ENCODE data around the gene KLHL22.
"Not testable (repeated sequence)": the region's sequence is repeated elsewhere in the genome, so short reads cannot be mapped to it uniquely, and the experiment has no call there.

Gene KLHL22

DNA sequence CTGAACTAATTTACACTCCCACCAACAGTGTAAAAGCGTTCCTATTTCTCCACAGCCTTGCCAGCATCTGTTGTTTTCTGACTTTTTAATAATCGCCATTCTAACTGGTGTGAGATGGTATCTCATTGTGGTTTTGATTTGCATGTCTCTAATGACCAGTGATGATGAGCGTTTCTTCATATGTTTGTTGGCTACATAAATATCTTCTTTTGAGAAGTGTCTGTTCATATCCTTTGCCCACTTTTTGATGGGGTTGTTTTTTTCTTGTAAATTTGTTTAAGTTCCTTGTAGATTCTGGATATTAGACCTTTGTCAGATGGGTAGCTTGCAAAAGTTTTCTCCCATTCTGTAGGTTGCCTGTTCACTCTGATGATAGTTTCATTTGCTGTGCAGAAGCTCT lies 79.9 kb downstream of the KLHL22 start:
- not testable (repeated sequence) for DNase-seq

DNA sequence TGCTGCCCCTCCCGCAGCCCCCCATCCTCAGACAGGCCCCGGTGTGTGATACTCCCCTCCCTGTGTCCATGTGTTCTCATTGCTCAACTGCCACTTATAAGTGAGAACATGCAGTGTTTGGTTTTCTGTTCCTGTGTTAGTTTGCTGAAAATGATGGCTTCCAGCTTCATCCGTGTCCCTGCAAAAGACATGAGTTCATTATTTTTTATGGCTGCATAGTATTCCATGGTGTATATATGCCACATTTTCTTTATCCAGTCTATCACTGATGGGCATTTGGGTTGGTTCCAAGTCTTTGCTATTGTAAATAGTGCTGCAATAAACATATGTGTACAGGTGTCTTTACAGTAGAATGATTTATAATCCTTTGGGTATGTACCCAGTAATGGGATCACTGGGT lies 80.4 kb downstream of the KLHL22 start:
- not testable (repeated sequence) for DNase-seq

DNA sequence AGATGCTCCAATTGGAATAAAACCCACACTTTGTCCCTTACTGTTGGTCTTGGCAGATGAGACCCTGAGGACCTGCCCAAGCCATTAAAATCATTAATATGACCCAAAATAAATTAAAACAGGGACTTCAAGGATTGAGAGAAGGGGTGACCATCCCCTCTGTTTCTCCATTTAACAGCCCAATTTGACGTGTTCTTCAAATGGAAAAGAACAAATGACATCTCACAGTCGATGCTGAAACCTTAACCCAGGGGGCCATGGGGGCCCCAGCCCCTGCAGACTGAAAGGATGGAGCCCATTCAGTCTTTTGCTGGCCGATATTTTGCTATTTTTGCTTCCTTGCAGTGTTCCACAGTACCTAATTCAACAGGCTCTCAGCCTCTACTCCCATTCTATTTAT lies 81.1 kb downstream of the KLHL22 start:
- no peak for DNase-seq

DNA sequence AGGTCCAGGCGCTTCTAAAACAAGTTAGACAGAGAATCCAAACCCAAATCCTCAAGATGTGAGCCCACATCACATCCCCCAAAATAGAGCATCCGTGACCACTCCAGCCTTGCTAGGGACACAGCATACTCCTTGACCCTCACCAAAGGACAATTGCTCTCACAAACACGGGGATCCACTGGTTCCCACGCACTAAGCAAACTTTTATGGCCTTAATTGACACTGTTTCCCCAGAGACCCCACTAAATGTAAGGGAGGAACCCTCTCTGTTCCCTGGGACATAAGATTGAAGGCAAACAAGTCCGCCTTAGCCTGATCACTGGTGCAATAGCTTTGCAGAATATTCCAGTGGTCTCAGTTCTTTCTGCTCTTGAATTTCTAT lies 81.5 kb downstream of the KLHL22 start:
- no peak for DNase-seq

DNA sequence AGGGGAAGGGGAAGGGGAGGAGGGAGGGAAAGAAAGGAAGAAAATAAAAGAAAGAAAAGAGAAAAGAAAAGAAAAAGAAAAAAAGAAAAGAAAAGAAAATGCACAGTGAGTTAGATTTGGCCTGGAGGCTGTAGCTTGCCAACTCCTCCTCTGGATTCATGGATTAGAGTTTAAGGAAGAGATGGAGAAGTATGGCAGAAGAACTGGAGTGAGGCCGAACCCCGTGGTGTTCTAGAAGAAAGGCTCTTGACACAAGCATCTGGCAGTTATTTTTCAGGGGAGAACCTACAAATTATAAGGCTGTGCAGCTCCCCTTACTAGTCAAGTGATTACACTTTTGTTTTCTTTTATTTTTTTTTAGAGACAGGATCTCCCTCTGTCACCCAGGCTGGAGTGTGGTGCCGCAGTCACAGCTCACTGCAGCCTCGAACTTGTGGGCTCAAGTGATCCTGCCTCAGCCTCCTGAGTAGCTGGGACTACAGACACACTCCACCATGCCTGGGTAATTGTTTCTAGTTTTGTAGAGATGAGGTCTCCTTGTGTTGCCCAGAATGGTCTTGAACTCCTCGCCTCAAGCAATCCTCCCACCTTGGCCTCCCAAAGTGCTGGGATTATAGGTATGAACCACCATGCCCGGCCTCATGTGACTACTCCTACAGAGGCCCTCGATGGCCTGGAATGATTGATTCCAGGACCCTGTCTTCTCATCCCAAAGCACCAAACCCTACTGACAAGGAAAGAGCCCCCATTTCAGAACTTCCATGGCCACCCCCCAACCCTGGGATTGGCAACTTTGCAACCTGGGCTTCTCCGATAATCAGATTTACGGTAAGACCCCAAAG lies 82.2 kb downstream of the KLHL22 start:
- no peak for DNase-seq

DNA sequence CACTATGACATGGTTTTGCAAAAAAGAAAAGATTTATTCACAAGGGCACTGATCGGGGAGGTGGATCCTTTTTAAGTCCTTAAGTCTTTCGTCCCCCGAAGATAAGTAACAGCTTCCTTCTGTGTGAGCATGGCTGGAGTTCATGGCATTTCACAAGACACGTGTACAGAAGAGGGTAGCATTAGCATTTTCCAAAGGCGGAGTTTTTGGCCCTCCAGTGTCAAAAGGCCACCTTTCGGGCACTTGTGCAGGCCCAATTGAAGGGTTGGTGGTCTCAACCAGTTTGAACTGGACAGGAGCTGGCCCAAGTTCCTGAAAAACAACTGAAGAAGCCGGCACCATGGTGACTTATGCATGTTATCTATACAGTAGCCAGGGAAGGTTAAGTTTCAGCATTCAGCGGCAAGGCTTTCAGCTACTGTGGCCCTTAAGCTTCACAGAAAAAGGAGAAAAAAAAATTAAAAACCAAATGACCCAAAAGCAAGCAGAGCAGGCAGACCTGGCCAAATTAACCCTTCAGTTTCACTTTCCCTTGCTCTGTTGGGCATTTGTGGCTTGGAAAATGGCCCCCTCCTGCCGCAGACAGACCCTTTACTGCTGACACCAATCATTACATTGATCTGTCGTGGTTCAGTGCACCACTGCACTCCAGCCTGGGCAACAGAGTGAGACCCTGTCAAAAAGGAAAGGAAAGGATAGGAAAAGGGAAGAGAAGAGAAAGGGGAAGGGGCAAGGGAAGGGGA lies 83.0 kb downstream of the KLHL22 start:
- DNase-seq = no peak

DNA sequence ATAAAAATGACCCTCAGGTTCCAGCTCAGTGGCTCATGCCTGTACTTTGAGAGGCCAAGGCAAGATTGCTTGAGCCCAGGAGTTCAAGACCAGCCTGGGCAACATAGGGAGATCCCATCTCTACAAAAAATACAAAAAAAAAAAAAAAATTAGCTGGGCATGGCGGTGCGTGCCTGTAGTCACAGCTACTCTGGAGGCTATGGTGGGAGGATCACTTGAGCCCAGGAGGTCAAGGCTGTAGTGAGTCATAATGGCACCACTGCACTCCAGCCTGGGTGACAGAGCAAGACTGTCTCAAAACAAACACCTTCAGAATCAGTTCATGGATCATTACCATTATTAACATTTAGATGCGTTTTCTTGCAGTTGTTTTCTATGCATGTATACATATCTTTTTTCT lies 86.2 kb downstream of the KLHL22 start:
- DNase-seq = not testable (repeated sequence)

DNA sequence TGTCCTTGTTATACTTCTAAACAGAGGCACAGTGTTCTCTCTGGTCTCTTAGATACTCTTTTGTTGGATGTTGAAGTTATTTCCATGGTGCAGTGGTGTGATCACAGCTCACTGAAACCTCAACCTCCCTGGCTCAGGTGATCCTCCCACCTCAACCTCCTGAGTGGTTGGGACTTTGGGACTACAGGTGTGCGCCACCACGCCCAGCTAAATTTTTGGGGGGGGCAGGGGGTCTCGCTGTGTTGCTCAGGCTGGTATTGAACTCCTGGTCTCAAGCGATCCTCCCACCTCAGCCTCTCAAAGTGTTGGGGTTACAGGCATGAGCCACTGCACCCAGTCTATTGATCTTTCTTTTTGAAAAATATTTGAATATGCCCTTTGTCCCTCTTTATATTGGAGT lies 86.7 kb downstream of the KLHL22 start:
- no peak for DNase-seq

DNA sequence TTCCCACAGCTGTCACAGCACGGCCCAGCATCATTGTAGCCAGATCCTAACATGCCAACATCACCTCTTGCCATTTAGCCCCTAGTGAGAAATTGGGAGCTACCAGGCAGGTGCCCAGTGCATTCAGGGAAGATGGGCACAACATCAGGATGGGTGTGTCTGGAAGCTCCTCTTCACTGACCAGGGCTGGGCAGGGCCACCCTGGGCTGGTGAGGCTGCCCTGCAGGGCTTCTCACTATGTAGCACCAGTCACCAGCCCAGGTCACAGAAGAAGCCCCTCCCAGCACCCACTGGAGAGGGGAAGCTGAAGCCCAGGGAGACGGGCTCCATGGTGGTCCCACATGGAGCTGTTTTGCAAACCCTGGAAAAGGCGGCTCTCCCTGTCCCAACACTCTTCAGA lies 87.8 kb downstream of the KLHL22 start:
- no peak for DNase-seq

DNA sequence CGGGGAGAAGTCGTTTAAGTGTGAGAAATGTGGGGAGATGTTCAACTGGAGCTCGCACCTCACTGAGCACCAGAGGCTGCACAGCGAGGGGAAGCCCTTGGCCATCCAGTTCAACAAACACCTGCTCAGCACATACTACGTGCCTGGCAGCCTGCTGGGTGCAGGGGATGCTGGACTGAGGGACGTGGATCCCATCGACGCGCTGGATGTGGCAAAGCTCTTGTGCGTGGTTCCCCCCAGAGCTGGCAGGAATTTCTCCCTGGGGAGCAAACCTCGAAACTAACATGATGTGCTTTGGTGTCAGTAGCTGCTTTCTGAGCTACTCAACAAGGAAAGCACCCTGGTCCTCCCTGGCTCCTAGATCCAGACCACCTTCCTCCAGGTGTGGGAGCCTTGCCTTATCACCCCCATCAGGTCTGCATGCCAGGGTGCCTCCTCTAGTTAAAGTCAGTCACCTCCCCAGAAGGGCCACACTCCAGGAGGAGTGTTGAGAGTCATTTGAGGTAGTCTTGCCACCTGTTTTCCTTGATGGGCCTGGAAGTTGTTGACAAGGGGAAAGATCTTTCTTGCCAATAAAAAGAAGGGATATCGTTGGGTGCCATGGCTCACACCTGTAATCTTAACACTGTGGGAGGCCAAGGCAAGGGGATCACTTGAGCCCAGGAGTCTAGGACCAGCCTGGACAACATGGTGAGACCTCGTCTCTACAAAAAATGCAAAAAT lies 88.7 kb downstream of the KLHL22 start:
- no peak for DNase-seq

DNA sequence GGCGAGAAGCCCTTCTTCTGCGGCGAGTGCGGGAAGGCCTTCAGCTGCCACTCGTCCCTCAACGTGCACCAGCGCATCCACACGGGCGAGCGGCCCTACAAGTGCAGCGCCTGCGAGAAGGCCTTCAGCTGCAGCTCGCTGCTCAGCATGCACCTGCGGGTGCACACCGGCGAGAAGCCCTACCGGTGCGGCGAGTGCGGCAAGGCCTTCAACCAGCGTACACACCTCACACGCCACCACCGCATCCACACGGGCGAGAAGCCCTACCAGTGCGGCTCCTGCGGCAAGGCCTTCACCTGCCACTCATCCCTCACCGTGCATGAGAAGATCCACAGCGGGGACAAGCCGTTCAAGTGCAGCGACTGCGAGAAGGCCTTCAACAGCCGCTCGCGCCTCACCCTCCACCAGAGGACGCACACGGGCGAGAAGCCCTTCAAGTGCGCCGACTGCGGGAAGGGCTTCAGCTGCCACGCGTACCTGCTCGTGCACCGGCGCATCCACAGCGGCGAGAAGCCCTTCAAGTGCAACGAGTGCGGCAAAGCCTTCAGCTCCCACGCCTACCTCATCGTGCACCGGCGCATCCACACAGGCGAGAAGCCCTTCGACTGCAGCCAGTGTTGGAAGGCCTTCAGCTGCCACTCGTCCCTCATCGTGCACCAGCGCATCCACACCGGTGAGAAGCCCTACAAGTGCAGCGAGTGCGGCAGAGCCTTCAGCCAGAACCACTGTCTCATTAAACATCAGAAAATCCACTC lies 89.5 kb downstream of the KLHL22 start:
- DNase-seq = no peak

DNA sequence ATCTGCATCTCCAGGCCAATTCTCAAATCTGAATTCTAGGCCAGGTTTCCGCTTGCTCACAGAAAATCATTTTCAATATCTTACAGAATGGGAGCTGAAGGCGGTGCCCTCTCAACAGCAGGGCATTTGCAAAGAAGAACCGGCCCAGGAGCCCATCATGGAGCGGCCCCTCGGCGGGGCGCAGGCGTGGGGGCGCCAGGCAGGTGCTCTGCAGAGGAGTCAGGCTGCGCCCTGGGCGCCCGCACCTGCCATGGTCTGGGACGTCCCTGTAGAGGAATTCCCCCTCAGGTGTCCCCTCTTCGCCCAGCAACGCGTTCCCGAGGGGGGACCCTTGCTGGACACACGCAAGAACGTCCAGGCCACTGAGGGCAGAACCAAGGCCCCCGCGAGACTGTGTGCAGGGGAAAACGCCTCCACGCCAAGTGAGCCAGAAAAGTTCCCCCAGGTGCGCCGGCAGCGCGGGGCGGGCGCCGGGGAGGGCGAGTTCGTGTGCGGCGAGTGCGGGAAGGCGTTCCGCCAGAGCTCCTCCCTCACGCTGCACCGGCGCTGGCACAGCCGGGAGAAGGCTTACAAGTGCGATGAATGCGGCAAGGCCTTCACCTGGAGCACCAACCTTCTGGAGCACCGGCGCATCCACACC lies 90.2 kb downstream of the KLHL22 start:
- DNase-seq = no peak

DNA sequence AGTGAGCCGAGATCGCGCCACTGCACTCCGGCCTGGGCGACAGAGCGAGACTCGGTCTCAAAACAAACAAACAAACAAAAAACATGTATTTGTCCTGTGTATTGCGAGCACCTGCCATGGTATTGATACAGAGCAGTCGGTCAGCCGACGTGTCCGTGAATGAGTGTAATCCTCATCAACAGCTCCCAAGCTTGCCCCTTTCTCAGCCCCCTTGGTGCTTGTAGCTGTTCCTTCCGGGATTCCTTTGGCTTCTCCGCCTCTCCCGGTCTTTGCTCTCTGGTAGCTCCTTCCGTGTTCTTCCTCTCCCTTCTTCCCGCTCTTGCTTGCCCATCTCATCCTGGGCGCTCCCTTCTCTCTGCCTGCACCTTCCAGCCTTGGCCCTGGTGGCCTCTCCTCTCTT lies 90.7 kb downstream of the KLHL22 start:
- no peak for DNase-seq

DNA sequence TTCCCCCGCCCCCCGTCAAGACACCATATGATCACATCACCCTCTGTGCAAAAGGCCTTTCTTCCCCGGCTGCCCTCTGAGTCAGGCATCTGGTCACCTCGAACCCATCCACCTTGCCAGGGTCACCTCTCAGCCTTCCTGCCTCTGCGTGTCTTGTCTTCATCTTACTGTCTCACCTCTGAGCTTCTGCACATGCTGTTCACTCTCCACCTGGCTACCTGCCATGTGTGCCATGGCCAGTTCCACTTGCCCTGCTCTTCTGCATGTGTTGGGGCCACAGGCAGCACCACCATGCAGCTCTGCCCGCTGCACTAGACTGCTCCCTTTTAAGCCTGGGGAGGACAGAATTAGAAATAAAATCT lies 91.8 kb downstream of the KLHL22 start:
- DNase-seq = no peak

DNA sequence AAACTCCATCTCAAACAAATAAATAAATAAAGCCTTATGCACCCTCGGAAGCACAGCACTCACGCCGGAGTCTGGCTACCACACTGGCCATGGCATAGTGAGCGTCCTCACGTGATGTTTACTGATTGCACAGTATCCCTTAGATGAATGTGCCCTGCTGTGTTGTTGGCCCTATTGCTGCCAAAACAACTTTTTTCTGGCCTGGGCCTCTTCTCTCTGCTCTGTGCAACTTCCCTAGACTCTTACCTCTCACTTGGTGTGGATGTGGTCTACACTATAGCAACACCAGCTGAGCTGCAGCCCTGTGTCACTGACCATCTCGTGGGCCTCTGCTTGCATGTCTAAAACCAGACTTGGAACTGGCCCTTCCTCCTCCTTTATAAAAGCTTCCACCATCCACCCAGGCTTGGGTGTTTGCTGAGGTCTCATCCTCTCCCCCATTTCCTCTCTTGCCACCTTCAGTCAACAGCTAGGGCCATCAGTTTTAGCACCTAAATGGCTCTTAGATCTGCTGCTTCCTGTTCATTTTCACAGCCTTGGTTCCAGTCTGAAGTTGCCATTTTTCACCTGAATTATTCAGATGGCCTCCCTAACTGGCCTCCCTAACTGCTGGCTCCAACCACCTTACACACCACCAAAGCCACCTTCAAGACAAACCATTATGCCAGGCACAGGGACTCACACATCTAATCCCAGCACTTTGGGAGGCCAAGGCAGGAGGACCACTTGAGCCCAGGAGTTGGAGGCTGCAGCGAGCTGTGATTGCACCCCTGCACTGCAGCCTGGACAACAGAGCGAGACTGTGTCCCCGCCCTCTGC lies 92.4 kb downstream of the KLHL22 start:
- DNase-seq = no peak

DNA sequence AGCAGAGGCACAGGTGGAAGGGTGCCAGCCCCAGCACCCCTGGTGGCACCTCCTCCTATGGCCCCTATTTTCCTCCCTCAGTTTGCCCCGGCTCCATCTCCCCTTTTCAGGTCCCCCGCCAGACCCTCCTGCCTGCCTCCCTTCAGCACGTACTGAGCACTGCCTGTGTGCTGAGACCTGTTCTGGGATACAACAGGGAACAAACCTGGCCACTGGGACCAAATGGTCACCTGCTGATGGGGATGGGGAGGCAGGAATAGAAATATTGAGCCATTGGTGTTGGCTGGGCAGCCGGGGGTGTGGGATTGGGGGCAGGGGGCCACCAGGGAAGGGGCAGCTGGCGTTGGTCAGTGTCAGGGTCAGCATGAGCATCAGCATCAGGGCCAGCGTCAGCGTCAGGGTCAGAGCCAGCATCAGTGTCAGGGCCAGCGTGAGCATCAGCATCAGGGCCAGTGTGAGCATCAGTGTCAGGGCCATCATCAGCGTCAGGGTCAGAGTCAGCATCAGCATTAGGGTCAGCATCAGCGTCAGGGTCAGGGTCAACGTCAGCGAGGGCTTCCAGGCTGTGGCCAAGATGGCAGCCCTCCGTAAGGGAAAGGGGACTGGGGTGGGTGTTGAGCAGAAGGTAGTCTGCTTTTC lies 94.1 kb downstream of the KLHL22 start:
- DNase-seq = no peak

DNA sequence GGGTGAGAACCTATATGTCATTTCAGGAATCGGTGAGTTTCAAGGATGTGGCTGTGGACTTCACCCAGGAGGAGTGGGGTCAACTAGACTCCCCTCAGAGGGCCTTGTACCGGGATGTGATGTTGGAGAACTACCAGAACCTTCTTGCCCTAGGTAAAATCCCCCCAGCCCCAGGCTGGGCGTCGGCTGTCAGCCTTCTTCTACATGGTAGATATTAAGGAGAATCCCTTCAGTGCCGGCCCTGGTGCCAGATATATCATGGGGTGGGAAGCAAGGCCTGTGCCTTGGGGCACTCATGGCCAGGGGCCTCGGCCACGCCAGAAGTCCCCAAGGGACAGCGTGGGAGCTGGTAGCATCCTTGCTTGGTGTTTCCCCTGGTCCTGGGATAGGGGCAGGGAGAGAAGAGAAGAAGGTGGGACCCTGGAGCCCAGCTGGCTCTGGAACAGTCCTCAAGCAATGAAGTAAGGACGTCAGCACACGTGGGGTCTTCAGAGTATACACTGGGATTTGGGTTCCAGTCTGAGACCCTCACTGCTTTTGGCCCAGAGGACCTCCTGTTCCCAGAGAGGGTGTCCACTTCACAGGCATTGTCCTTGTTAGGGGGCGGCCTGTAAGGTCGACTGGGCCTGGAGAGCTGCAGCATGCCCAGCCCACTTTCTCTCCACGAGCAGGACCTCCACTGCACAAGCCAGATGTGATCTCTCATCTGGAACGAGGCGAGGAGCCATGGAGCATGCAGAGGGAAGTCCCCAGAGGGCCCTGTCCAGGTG lies 94.8 kb downstream of the KLHL22 start:
- no peak for DNase-seq

DNA sequence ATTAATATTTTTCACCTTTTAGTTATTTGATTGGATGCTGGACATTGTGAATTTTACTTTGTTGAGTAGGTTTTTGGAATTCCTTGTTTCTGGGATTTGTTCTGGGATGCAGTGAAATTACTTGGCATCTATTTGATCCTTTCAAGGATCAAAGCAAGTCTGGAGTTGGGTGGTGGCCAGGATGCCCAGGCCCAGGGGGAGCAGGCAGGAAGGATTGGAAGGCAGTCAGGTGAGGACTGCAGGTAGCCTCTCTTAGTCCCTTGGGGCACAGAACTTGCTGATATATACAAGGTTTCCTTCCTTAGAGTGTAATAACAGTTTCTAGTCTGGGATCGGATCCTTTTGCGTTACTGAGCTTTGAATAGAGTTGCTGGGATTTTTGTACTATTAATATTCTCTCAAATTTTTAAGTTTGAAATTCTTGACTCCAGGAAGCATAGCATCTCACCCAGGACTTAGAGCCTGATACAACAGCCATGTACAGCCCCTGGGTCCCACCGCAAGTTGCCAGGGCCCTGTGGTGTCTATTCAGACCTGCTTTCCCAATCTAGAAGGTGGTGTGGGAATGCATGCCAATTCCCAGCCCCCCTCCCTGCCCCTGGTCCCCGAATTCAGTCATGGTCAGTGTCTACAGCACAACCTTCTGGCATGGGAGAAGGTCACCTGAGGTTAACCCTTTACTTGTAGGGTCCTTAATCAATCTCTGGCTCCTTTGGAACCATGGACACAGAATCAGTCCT lies 95.6 kb downstream of the KLHL22 start:
- DNase-seq = no peak

DNA sequence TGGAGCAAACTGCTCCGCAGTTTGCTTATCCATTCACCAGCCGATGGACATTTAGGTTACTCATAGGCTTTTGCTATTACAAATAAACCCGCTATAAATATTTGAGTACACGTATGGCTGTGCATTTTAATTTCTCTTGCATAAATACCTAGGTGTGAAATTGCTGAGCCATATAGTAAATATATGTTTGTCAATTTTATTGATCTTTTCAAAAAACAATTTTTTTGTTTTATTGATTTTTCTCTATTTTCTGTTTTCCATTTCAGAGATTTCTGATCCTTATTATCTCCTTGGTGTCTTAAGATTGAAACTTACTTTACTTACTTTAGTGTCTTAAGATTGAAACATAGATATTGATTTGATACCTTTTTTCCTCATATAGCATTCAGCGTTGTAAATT lies 97.2 kb downstream of the KLHL22 start:
- DNase-seq = no peak

DNA sequence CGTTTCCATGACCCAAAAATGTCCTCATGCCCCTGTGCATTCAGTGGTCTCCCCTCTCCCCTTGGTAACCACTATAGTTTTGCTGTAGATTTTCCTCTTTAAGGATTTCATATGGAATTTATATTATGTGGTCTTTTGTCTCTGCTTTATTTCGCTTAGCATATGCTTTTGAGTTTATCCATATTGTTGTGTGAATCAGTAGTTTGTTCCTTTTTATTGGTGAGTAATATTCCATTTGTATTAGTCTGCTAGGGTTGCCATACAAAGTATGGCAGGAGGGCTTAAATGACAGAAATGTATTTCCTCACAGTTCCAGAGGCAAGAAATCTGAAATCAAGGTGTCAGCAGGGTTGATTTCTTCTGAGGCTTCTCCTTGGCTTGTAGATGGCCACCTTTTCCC lies 98.1 kb downstream of the KLHL22 start:
- no peak for DNase-seq
